GM12801 (cell line): ENCODE data around the gene VEPH1.

Experiments
- TF ChIP-seq, protein P1 (sequence below): IDR thresholded peaks from one replicate; pipeline ENCODE4 v1.5.1; 2011; ENCODE audit warnings: control low read depth; ENCODE audit not compliant: insufficient read length; ENCODE audit errors: extremely low read depth

The VEPH1 gene

GRCh38 chr3:157541506-157542236 lies 38.5 kb upstream of the VEPH1 start:
- TF ChIP-seq, protein P1, sequence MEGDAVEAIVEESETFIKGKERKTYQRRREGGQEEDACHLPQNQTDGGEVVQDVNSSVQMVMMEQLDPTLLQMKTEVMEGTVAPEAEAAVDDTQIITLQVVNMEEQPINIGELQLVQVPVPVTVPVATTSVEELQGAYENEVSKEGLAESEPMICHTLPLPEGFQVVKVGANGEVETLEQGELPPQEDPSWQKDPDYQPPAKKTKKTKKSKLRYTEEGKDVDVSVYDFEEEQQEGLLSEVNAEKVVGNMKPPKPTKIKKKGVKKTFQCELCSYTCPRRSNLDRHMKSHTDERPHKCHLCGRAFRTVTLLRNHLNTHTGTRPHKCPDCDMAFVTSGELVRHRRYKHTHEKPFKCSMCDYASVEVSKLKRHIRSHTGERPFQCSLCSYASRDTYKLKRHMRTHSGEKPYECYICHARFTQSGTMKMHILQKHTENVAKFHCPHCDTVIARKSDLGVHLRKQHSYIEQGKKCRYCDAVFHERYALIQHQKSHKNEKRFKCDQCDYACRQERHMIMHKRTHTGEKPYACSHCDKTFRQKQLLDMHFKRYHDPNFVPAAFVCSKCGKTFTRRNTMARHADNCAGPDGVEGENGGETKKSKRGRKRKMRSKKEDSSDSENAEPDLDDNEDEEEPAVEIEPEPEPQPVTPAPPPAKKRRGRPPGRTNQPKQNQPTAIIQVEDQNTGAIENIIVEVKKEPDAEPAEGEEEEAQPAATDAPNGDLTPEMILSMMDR: no peak

- TF ChIP-seq, protein P1: no peak
These were observed 37.4 kb upstream of the VEPH1 start for GRCh38 chr3:157540656-157541055.

- TF ChIP-seq, protein P1: no peak
These were observed 32.5 kb upstream of the VEPH1 start for GRCh38 chr3:157535667-157536066.

DNA sequence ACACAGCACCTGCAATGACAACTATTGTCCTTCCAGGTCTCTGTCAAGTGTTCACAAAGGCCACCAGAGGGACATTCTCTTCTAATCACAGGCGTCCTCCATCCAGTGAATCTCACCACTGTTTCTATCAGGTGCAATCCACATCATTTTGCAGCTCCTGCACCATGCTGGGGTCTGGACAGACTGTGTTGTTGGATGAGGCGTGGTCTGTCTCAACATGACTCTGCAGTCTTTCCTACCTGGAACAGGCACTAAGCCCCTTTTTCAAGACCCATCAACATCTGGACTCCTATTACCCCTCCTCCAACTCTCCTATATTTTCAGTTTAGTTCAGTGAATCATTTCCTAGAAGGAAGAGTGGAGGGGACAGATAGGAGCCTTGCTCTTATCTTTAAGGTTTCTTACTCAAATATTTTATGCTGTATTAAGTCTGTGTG lies 31.5 kb upstream of the VEPH1 start:
- TF ChIP-seq, protein P1: no peak

DNA sequence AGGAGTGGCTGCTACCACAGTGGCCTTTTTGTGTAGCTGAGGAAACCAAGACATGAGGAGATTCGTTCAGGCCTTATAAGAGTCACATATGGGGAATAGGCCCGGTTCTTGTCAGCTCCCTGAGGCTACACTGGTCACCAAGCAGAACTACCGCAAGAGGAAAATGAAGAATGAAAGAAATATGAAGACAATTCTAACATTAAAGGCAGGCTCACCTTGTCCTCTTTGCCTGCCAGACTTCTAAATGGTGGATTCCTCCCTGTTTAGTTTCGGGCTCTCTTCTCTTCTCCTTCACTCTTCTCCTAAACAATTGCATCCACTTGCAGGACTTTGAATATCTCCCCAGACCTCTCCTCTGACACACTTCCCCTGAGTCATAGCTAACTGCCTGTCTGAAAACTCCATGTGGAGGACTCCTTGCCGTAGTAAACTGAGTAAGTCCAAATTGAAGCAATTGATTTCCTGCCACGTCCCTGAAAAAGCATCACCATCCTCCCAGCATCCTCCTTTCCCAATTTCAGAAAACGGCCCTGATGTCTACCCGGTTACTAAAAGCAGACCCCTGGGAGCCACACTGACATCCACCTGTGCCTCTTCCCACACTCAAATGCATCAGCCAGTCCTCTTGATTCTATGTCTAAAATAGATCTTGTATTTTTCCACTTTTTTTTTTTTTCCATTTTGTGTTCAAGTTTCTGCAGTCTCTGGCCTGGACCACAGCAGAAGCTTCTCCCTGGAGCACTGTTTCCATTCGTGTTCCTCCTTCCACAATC lies 30.3 kb upstream of the VEPH1 start:
- TF ChIP-seq, protein P1: no peak

DNA sequence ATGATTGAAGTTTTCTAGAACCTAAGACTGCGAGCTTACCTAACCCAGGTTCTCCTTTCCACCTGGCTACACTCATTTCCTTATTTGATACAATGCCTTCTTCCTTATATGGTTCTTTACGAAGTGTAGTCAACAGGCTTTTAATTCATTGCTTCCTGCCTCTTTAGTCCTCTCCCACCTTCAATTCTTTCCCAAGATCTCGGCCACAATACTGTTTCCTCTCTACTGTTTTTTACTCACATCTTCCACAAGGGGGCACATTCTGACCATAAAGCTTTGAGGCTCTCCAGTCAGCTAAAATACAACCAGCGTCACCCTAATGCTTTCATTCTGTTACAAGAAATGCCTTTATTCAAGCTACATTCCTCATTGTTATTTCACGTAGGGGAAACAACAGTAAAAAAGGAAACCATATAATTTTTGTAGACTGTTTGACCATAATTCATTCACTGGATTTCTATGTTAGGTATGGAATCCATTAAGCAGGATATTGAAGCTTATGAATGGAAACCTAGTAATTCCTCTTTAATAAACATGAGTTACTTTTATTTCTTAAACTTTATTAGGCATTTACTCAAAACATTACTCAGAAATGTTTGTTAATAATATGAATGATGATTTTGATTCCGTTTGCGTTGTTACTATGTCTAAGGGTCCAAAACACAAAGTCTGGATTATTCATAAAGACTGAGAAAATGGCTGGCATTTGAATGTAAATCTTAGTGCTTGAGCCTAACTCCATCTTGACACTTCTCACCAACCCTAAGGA lies 29.5 kb upstream of the VEPH1 start:
- TF ChIP-seq, protein P1: no peak

DNA sequence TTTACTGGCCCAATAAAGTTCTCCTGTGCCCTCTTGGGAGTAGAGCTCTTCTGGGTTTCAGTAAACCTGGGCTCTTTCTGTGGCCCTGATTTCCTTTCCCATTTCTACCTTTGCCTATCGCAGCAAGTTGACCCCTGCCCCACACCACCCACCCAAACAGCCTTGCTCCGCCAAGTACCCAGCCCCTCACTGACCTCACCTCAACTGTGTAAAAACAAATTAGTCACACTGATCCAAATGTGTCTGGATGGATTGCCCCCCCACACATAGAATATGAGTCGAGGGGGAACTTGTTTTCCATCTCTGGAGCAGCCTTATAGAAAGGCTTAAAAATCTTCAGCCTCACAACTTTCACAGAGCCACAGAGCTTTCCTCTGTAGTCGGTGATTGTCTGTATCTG lies 28.6 kb upstream of the VEPH1 start:
- TF ChIP-seq, protein P1: no peak
